ENCODE results near the gene RTP2.

The RTP2 gene

GRCh38 chr3:187665764-187666402, 36.5 kb downstream of the RTP2 start:
- no peak for DNase-seq

GRCh38 chr3:187665010-187665409, 37.3 kb downstream of the RTP2 start:
- no peak for DNase-seq

GRCh38 chr3:187662848-187663409, 39.4 kb downstream of the RTP2 start:
- no peak for DNase-seq

- DNase-seq: no peak
Observed at GRCh38 chr3:187661267-187661666, 41.1 kb downstream of the RTP2 start.

DNA sequence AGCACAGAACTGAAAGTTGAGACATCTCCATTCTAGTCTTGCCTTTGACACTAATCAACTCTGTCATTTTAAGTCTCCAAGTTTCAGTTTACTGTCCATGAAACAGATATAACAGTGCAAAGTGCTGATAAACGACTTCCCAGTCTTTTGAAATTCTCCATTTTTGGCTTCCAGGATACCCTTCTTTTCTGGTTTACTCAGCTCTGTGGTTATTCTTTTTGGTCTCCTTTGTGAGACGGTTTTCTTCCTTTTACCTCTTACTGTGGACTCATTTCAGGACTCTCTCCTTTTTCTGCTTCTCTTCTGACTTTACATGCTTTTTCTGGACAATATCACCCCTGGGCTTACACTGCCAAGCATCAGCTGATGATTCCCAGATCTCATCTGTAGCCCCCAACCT, 51.1 kb downstream of the RTP2 start:
- no peak for DNase-seq

Data from retina (tissue), 1 donor.